A673 (cell line): ENCODE results near the gene TASP1. TPM values are rescaled to one million over a fixed set of nuclear protein-coding genes. Genes with fewer than 3 reads are reported as not detected.

ENCODE experiments used
- BruUV-seq: library from RNA; stranded (reverse); fragments of 400-500 nt; replicated peaks from 2 replicates; lab custom pipeline; 2021; lab: Mats Ljungman, UMichigan
- CTCF ChIA-PET: fragments of 300-600 bp; sonication (Branson Sonifier 250); formaldehyde crosslinking; loops from one replicate; lab custom pipeline; 2022; ENCODE audit warnings: antibody characterized with exemption; lab: Charles Lee
- POLR2A ChIA-PET: fragments of 300-600 bp; sonication (Branson Sonifier 250); formaldehyde crosslinking; loops from one replicate; lab custom pipeline; 2022; ENCODE audit warnings: antibody characterized with exemption; ENCODE audit not compliant: low non-redundant PET; lab: Charles Lee
- DNase-seq: peaks from one replicate; pipeline ENCODE4 v3.0.0-alpha.2; 2015; ENCODE audit warnings: low spot score
- H3K27ac ChIP-seq: fragments of 200-600 bp; sonication (generic); 2 replicates; pipeline ENCODE4 v1.5.1; 2016; ENCODE audit warnings: mixed run types, low read depth, mild to moderate bottlenecking, mixed read lengths, antibody characterized with exemption, low read length; ENCODE audit not compliant: poor library complexity, severe bottlenecking
- H3K27me3 ChIP-seq: fragments of 200-600 bp; sonication (generic); replicated peaks from 2 replicates; pipeline ENCODE4 v1.6.1; 2017; ENCODE audit warnings: mixed run types, low read depth, mild to moderate bottlenecking, mixed read lengths, antibody characterized with exemption, low read length; ENCODE audit not compliant: insufficient read depth, poor library complexity
- H3K36me3 ChIP-seq: fragments of 200-600 bp; sonication (generic); 2 replicates; pipeline ENCODE4 v1.6.1; 2016; ENCODE audit warnings: mixed run types, mild to moderate bottlenecking, mixed read lengths, antibody characterized with exemption, low read length; ENCODE audit not compliant: insufficient read depth, poor library complexity, severe bottlenecking
- H3K4me1 ChIP-seq: fragments of 200-600 bp; sonication (generic); 2 replicates; pipeline ENCODE4 v1.6.1; 2017; ENCODE audit warnings: mixed run types, mild to moderate bottlenecking, mixed read lengths, antibody characterized with exemption, low read length; ENCODE audit not compliant: insufficient read depth, poor library complexity, severe bottlenecking
- H3K4me3 ChIP-seq: fragments of 200-600 bp; sonication (generic); 2 replicates; pipeline ENCODE4 v1.5.1; 2016; ENCODE audit warnings: low read depth, mixed run types, mild to moderate bottlenecking, mixed read lengths, low read length; ENCODE audit not compliant: poor library complexity, severe bottlenecking
- H3K9me3 ChIP-seq: fragments of 200-600 bp; sonication (generic); 2 replicates; pipeline ENCODE4 v1.6.1; 2016; ENCODE audit warnings: mixed run types, low read depth, mild to moderate bottlenecking, mixed read lengths, antibody characterized with exemption, low read length; ENCODE audit not compliant: poor library complexity, severe bottlenecking
- CTCF ChIP-seq: fragments of 300-800, 200-600 bp; sonication (generic); conservative IDR thresholded peaks from 2 replicates; pipeline ENCODE4 v1.5.1; 2017; ENCODE audit warnings: low read depth, mild to moderate bottlenecking, antibody characterized with exemption, low read length, moderate library complexity, mixed read lengths
- EZH2 ChIP-seq: fragments of 200-600 bp; sonication (generic); IDR thresholded peaks from 2 replicates; pipeline ENCODE4 v1.6.1; 2017; ENCODE audit warnings: borderline replicate concordance, low read depth, mild to moderate bottlenecking, mixed read lengths, antibody characterized with exemption, low read length; ENCODE audit not compliant: poor library complexity, severe bottlenecking
- intact Hi-C: fragments of 100-400 bp; cut with micrococcal nuclease; formaldehyde crosslinking; loops from one replicate; pipeline ENCODE4 v1.10.0; 2022; ENCODE audit not compliant: unreplicated experiment
- total RNA-seq: library from RNA; stranded (reverse); gene quantifications from 2 replicates; pipeline ENCODE4 v1.2.3, GENCODE V29; 2021

Gene TASP1
- total RNA-seq, 1 experiment from 2014 or later = 15.6 TPM

DNA sequence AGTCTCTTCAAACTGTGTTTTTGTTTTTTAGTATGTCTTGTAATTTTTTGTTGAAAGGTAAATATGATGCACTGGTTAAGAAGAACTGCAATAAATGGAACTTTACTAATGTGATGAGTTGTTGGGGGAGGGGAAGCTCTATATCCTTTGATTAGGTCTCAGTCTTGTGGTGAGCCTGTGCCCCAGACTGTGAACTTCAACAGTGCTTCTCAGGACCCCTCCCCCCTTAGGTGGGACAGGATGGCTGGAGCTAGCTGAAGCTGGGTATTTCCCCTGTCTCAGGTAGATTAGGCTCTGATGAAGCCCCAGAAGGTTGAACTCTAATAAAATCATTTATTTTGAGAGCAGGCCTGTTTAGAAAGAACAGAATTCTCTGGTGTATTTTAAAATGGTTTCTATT, 31.4 kb upstream of the TASP1 start:
- ChIA-PET POLR2A (no interaction called here), CTCF (no interaction called here)
- H3K36me3 ChIP-seq = no peaks in the 10 kb centered on the region
- TF ChIP-seq CTCF (no peak), EZH2 (no peak)
- intact Hi-C loops = no loop called here
- no peak overlapping the region for H3K27ac ChIP-seq
- H3K9me3 ChIP-seq = no peaks in the 10 kb centered on the region
- no peaks in the 10 kb centered on the region for H3K27me3 ChIP-seq
- DNase-seq = no peak
- H3K4me3 ChIP-seq = no peak overlapping the region
- H3K4me1 ChIP-seq = peaks cover 8% of the 10 kb centered on the region
- no TSS peak for BruUV-seq

GRCh38 chr20:13665709-13666395, 27.1 kb upstream of the TASP1 start:
- intact Hi-C loops = no loop called here
- H3K27me3 ChIP-seq = no peaks in the 10 kb centered on the region
- H3K4me1 ChIP-seq = no peaks in the 10 kb centered on the region
- no peak for TF ChIP-seq EZH2
- TF ChIP-seq CTCF = no peak
- no peaks in the 10 kb centered on the region for H3K9me3 ChIP-seq
- H3K4me3 ChIP-seq = no peak overlapping the region
- ChIA-PET CTCF (no interaction called here), POLR2A (no interaction called here)
- H3K27ac ChIP-seq = no peak overlapping the region
- no peak for DNase-seq
- BruUV-seq = no TSS peak
- no peaks in the 10 kb centered on the region for H3K36me3 ChIP-seq

- no peaks in the 10 kb centered on the region for H3K4me1 ChIP-seq
- no peaks in the 10 kb centered on the region for H3K36me3 ChIP-seq
- ChIA-PET POLR2A (no interaction called here), CTCF (no interaction called here)
- intact Hi-C loops = no loop called here
- H3K27ac ChIP-seq = no peak overlapping the region
- no peak overlapping the region for H3K4me3 ChIP-seq
- no peak for DNase-seq
- no peaks in the 10 kb centered on the region for H3K27me3 ChIP-seq
- BruUV-seq = no TSS peak
- TF ChIP-seq CTCF = no peak
- no peak for TF ChIP-seq EZH2
- no peaks in the 10 kb centered on the region for H3K9me3 ChIP-seq
Measured at GRCh38 chr20:13661070-13661685, 22.4 kb upstream of the TASP1 start.
